GM12872 (cell line): ENCODE measurements around the gene DOK5.

Experiments
- TF ChIP-seq, protein P1 (sequence below): IDR thresholded peaks from 3 replicates; pipeline ENCODE4 v1.5.1; 2011; ENCODE audit warnings: low read depth, mild to moderate bottlenecking, low read length, moderate library complexity; ENCODE audit not compliant: insufficient read depth

The DOK5 gene

DNA sequence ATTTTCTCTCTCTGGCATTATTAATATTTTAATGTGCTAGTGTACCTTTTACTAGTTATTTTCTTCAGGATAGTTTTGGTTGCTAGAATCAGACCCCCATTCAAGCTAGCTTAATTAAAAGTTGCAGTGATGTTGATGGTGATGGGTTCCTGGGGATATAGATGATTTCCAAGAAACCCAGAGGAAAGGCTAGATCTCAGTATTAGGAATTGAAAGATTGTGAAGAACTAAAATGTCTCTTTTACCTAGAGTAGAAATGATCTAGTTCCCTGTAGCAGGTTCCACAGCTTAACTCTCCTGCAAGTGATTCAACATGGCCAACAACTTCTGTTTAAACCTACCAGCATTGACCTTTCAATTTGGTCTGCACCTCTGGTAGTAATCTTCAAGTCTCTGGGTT, 78.6 kb downstream of the DOK5 start:
- TF ChIP-seq, protein P1, sequence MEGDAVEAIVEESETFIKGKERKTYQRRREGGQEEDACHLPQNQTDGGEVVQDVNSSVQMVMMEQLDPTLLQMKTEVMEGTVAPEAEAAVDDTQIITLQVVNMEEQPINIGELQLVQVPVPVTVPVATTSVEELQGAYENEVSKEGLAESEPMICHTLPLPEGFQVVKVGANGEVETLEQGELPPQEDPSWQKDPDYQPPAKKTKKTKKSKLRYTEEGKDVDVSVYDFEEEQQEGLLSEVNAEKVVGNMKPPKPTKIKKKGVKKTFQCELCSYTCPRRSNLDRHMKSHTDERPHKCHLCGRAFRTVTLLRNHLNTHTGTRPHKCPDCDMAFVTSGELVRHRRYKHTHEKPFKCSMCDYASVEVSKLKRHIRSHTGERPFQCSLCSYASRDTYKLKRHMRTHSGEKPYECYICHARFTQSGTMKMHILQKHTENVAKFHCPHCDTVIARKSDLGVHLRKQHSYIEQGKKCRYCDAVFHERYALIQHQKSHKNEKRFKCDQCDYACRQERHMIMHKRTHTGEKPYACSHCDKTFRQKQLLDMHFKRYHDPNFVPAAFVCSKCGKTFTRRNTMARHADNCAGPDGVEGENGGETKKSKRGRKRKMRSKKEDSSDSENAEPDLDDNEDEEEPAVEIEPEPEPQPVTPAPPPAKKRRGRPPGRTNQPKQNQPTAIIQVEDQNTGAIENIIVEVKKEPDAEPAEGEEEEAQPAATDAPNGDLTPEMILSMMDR, result no peak

DNA sequence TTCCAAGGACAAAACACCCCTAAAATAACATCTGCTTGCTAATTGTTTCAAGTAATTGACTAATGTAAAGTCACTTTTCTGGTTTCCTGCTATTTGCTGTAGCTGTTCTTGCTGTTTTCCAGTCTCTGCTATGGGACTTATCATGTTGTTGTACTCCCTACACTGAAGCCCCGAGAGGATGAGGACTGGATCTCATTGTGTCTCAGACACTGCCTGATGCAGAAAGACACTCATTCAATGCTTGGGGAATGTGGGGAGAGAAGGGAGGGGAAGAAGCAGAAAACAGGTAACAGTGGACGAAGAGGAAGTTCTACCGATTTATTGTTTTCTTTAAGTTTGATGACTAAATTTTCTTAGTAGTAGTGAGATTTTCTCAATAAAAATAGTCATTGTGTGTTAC, 79.8 kb downstream of the DOK5 start:
- TF ChIP-seq, protein P1, result no peak

DNA sequence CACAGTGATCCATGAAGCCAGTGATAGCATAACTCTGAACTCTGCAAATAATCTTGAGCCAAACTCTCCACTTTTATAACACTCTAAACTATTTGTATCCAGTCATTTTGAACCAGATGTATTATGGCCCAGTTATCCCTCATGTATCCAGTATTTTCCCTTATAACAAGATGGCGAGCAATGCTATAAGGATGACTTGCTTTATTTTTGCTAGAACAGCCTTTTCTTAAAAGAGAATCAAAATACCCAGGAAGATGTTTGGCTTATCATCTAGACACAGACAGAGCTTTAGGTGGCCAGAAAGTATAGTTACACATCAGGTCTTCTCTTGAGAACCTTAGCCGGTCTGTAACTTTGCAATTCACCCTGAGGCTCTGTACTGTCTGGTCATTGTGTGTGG, 81.0 kb downstream of the DOK5 start:
- TF ChIP-seq, protein P1, result no peak

DNA sequence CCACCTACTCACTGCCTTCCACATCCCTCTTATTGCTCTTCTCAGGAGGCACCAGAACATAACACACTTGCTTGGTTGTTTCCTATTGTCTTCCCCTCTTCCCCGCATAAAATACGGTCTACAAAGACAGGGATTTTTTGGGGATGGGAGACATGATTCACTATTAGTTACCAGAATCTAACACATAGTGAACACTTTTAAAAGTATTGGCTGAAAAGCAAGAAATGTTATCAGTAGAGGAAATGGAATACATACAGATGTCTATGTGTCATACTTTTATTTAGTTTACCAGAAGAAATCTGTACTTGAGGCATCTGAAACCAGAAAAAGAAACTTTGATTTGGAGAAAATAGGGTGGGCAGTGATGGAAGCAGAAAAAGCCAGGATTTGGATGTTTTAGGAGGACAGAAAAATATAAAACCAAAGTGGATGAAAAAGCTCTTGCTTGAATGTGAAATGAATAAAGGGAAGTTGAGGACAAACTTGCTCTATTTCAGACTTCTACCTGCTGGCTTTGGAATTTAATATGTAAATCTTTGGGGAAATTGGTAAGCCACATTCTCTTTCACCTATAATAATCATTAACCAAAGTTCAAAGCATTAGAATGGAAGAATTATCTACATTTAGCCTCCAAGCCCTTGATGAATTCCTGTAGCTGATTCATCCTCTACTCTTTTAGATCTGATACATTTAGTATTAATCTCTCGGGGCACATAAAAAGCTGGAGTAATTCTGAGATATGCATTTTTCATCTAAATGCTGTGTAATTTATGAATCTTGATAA, 82.6 kb downstream of the DOK5 start:
- TF ChIP-seq, protein P1, result no peak

DNA sequence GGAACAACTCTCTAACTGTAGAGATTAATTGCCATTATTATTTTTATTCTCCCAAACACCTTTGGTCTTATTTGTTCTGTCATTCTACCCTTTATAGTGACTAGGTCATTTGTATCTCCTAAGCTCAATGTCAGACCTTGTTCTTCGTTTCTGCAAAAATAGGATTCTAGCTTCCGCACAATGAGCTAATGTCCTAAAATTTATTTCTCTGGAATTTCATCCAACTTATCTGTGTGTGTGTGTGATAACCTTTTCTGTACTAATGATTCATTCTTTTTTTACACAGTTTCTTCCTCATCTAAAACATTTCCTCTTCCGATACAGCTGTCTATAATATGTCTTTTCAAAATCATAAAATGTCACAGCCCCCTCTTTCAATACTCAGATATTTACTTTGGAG, 84.5 kb downstream of the DOK5 start:
- TF ChIP-seq, protein P1, result no peak

DNA sequence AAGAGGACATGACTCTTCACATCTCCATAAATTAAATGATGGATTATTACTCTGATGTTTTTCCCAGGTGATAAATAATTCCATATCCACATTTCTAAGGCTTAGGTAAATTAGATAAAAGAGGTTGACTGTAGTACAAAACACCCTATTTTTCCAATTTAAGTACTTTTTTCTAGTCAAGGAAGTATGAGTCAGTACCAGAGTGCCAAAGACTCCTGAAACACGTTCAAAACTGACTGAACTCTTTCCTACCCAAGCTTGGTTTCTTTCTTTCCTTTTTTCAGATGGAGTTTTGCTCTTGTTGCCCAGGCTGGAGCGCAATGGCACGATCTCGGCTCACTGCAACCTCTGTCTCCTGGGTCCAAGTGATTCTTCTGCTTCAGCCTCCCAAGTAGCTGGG, 85.0 kb downstream of the DOK5 start:
- TF ChIP-seq, protein P1, result no peak

DNA sequence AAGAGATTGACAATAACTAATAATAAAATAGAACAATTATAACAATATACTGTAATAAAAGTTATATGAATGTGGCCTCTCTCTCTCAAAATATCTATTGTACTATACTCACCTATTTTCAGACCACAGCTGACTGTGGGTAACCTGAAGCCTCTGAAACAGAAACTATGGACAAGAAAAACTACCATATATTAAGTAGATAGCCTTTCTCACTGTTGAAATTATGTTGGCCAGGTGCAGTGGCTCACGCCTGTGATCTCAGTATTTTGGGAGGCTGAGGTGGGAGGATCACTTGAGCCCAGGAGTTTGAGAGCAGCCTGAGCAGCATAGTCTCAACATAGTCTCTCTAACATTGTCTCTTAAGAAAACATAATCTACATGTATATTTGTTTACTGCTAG, 89.9 kb downstream of the DOK5 start:
- TF ChIP-seq, protein P1, result no peak
